Right lobe of liver (tissue), 6 donors: ENCODE measurements around the gene ZBTB39. TPM values are rescaled to one million over a fixed set of nuclear protein-coding genes. Genes with fewer than 3 reads are reported as not detected.

Experiments
- ATAC-seq, 4 donors: fragments of 200-7000 bp; cut with Tn5 transposase; one replicate each; pipeline ENCODE4 v1.9.1; 2020; ENCODE audit warnings: mild to moderate bottlenecking in 4 of 4, moderate library complexity in 4 of 4
- DNase-seq, 3 donors: peaks; one replicate each; pipeline ENCODE4 v3.0.0-alpha.2; 2020
- H3K27ac ChIP-seq, 3 donors: fragments of 200-600 bp; one replicate each; pipeline ENCODE4 v1.8.0; 2022
- H3K27me3 ChIP-seq, 2 donors: fragments of 200-600 bp; one replicate each; pipeline ENCODE4 v1.8.0; 2022
- H3K36me3 ChIP-seq, 4 donors: fragments of 200-600 bp; sonication (generic) in 1 of 4; one replicate each; pipeline versions ENCODE4 v1.5.1 to v1.8.0; 2017 to 2022; ENCODE audit warnings: control low read depth in 1 of 4
- H3K4me1 ChIP-seq, 4 donors: fragments of 200-600 bp; sonication (generic) in 1 of 4; one replicate each; pipeline versions ENCODE4 v1.5.1 to v1.8.0; 2017 to 2022; ENCODE audit warnings: control low read depth in 1 of 4
- H3K4me3 ChIP-seq, 3 donors: fragments of 200-600 bp; one replicate each; pipeline ENCODE4 v1.8.0; 2022
- H3K9me3 ChIP-seq, 4 donors: fragments of 200-600 bp; sonication (generic) in 1 of 4; one replicate each; pipeline versions ENCODE4 v1.5.1 to v1.8.0; 2017 to 2022; ENCODE audit warnings: control low read depth in 1 of 4
- CTCF ChIP-seq, 4 donors: fragments of 200-600 bp in 3 of 4; fragments of 450-650 bp in 1 of 4; IDR thresholded peaks; one replicate each; pipeline versions ENCODE4 v1.5.1 to v1.8.0; 2016 to 2022; ENCODE audit warnings: antibody characterized with exemption in 4 of 4, mild to moderate bottlenecking in 2 of 4
- POLR2A ChIP-seq: fragments of 450-650 bp; IDR thresholded peaks from one replicate; pipeline ENCODE4 v1.6.1; 2017; ENCODE audit warnings: antibody characterized with exemption, mild to moderate bottlenecking
- WGBS: methylation state at CpG from one replicate; pipeline ENCODE4 v1.1.6; 2018; ENCODE audit warnings: low coverage, low lambda C conversion rate; ENCODE audit not compliant: insufficient coverage; ENCODE audit errors: missing lambda C conversion rate; 5-methylcytosine and 5-hydroxymethylcytosine counted together
- intact Hi-C, 2 donors: fragments of 100-400 bp; cut with DNase I; formaldehyde crosslinking; loops; one replicate each; pipeline versions ENCODE4 v1.11.2 to v1.14.1; 2022
- total RNA-seq, 6 experiments: library from RNA; depleted of rRNA in 2 of 6; stranded (reverse); fragments of >200 nt in 2 of 6; fragmentation: NEBNext Ultra II Directional in 3 of 6; extraction: Animal tissue kit (Norgen Biotek cat#: 25700) in 3 of 6; gene quantifications; one replicate each; pipeline versions ENCODE4 v1.1.0 to v1.2.4, GENCODE V29; 2016 to 2023
- donor health status: DM: no; HTN: yes; CAD: no.
- donor health status: DM: no; HTN: no; CAD: no.
- donor health status: DM: no; HTN: no; CAD: no.
- donor health status: DM: no; HTN: yes; CAD: no.
- donor health status: DM: no; HTN: yes; CAD: no.

ZBTB39 gene
- total RNA-seq, 6 experiments from 2014 or later: 1.8 to 3.7 (median 3.3) TPM

- peaks cover 0 to 32% (median 0%) of the 10 kb centered on the region in 4 donors for H3K4me1 ChIP-seq
- H3K27ac ChIP-seq: peak overlapping the region in 1 of 3 donors; percentile 27
- ATAC-seq (no peak), DNase-seq (no peak)
- no peak overlapping the region for H3K4me3 ChIP-seq
- WGBS: 90% methylated on average over 7 of the region's 11 CpGs
- TF ChIP-seq POLR2A (no peak), CTCF (IDR thresholded peaks at IDR 0.05) (no peak)
- peaks cover 0 to 60% (median 18%) of the 10 kb centered on the region in 4 donors for H3K36me3 ChIP-seq
- no peaks in the 10 kb centered on the region for H3K9me3 ChIP-seq
- H3K27me3 ChIP-seq: no peaks in the 10 kb centered on the region
- intact Hi-C loops: loop anchor here in 1 of 2 donors (10.0 kb wide), 1 partner anchor 47 kb away; no protein-coding TSS in a partner anchor
These were observed 54.6 kb downstream of the ZBTB39 start for GRCh38 chr12:56951582-56952339.

- H3K27ac ChIP-seq: peak overlapping the region in 1 of 3 donors; percentile 30
- intact Hi-C loops: no loop called here
- H3K4me1 ChIP-seq: peaks cover 0 to 15% (median 0%) of the 10 kb centered on the region in 4 donors
- no peak overlapping the region for H3K4me3 ChIP-seq
- no peaks in the 10 kb centered on the region for H3K27me3 ChIP-seq
- ATAC-seq (peak in 2 of 4 donors; percentile 8 to 32), DNase-seq (no peak)
- 90% methylated on average over 1 of the region's 2 CpGs for WGBS
- TF ChIP-seq POLR2A: no peak
- no peak for TF ChIP-seq CTCF (IDR thresholded peaks at IDR 0.05)
- H3K36me3 ChIP-seq: peaks cover 0 to 44% (median 18%) of the 10 kb centered on the region in 4 donors
- H3K9me3 ChIP-seq: no peaks in the 10 kb centered on the region
These were observed 57.5 kb downstream of the ZBTB39 start for GRCh38 chr12:56948881-56949280.

Other genes with a start within 250 kb of the ZBTB39 start
- gene HSD17B6, start 243.2 kb downstream of the ZBTB39 start, total RNA-seq: 1,000 to 10,000 TPM in 1 of 6 experiments, 100 to 1,000 TPM in 5; 243 to 1,112 (median 514) TPM
- not detected for gene SDR9C7, start 72.1 kb downstream of the ZBTB39 start, total RNA-seq
- 100 to 1,000 TPM in 4 of 6 experiments, 10 to 100 TPM in 2; 84.6 to 481 (median 147) TPM for gene RDH16, start 48.9 kb downstream of the ZBTB39 start, total RNA-seq
- gene TAC3, start 10.0 kb upstream of the ZBTB39 start, total RNA-seq: not detected
- gene MYO1A, start 43.6 kb upstream of the ZBTB39 start, total RNA-seq: 1 to 10 TPM in 1 of 6 experiments, under 1 TPM in 4, not detected in 1; 0.27 to 1.9 (median 0.68) TPM
- gene NEMP1, start 72.2 kb upstream of the ZBTB39 start, total RNA-seq: 1 to 10 TPM; 3.8 to 6.2 (median 4.8) TPM
- gene NAB2, start 82.6 kb upstream of the ZBTB39 start, total RNA-seq: 10 to 100 TPM in 2 of 6 experiments, 1 to 10 TPM in 4; 6.1 to 13.1 (median 8.9) TPM
- 100 to 1,000 TPM in 3 of 6 experiments, 10 to 100 TPM in 3; 61.8 to 108 (median 94.7) TPM for gene STAT6, start 104.8 kb upstream of the ZBTB39 start, total RNA-seq
- 100 to 1,000 TPM; 268 to 387 (median 301) TPM for gene LRP1, start 121.9 kb upstream of the ZBTB39 start, total RNA-seq
- not detected for gene LRP1-AS, start 141.1 kb upstream of the ZBTB39 start, total RNA-seq
- gene NXPH4, start 210.2 kb upstream of the ZBTB39 start, total RNA-seq: 1 to 10 TPM in 2 of 6 experiments, under 1 TPM in 1, not detected in 3; 0.87 to 1.5 (median 1.2) TPM
- gene SHMT2, start 223.2 kb upstream of the ZBTB39 start, total RNA-seq: 100 to 1,000 TPM; 157 to 228 (median 194) TPM
- gene STAC3, start 244.6 kb upstream of the ZBTB39 start, total RNA-seq: 1 to 10 TPM in 5 of 6 experiments, under 1 TPM in 1; 0.98 to 4.5 (median 1.8) TPM